ENCODE data around the gene MARCHF3.

Gene MARCHF3

DNA sequence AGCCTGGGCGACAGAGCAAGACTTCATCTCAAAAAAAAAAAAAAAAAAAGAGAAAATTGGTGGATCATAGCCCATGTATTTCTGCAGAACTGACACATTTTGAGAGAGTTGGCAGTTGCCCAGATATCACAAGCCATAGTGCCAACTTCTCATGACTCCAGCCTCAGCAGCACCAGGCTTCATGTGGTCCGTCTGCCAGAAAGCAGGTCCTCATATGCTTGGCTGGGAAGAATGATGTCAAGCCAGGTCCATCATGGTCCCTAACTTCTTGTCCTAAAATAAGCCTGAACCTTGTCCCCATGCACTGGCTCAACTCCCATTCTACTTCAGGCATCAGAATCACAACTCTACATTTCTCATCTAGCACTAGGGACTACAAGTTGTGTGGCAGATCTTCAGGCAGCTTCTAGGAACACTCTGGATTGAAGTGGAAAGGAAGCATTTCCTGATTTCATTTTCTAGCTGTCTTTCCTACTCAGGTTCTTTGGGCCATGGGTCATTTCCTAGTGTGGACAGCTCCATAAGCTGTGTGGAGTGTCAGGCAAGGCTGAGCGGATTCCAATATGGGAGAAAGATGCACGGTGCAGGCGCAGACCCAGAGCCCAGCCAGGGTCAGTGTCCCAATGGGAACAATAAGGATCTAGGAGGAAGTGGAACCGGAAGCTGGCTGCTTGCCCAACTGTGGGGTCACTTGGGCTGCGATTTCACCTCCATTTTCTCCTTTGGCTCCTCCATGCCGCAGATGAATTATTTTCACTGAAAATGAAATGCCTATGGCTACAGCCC, 163.3 kb downstream of the MARCHF3 start:
- TF ChIP-seq, protein P1, sequence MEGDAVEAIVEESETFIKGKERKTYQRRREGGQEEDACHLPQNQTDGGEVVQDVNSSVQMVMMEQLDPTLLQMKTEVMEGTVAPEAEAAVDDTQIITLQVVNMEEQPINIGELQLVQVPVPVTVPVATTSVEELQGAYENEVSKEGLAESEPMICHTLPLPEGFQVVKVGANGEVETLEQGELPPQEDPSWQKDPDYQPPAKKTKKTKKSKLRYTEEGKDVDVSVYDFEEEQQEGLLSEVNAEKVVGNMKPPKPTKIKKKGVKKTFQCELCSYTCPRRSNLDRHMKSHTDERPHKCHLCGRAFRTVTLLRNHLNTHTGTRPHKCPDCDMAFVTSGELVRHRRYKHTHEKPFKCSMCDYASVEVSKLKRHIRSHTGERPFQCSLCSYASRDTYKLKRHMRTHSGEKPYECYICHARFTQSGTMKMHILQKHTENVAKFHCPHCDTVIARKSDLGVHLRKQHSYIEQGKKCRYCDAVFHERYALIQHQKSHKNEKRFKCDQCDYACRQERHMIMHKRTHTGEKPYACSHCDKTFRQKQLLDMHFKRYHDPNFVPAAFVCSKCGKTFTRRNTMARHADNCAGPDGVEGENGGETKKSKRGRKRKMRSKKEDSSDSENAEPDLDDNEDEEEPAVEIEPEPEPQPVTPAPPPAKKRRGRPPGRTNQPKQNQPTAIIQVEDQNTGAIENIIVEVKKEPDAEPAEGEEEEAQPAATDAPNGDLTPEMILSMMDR (IDR thresholded peaks at IDR 0.05; ENCODE audit: low read depth, low read length, missing control alignments): no peak
- DNase-seq (ENCODE audit: extremely low read depth, low read depth): no peak
- H3K4me3 ChIP-seq (replicated peaks; ENCODE audit: low read depth, low read length): no peak overlapping the region

DNA sequence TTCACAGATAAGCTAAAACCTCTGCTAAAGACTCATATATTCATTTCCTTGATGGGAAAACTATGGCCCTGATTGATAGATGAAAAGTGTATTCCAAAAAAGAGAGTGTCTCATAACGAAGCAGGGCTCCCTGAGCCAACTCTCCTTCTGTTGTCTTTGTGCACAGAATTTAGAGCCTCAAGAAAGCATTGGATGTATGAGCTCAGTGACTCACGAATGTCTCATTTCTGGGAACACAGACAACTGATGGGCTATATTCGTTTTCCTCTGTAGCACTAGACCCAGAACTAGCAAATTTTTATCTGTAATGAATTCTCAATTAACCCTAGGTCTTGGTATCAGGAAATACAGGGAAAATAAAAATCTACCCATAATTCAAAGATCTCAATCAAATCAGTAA, 165.1 kb downstream of the MARCHF3 start:
- TF ChIP-seq, protein P1 (IDR thresholded peaks at IDR 0.05; ENCODE audit: low read depth, low read length, missing control alignments): no peak
- H3K4me3 ChIP-seq (replicated peaks; ENCODE audit: low read depth, low read length): no peak overlapping the region
- no peak for DNase-seq (ENCODE audit: extremely low read depth, low read depth)

DNA sequence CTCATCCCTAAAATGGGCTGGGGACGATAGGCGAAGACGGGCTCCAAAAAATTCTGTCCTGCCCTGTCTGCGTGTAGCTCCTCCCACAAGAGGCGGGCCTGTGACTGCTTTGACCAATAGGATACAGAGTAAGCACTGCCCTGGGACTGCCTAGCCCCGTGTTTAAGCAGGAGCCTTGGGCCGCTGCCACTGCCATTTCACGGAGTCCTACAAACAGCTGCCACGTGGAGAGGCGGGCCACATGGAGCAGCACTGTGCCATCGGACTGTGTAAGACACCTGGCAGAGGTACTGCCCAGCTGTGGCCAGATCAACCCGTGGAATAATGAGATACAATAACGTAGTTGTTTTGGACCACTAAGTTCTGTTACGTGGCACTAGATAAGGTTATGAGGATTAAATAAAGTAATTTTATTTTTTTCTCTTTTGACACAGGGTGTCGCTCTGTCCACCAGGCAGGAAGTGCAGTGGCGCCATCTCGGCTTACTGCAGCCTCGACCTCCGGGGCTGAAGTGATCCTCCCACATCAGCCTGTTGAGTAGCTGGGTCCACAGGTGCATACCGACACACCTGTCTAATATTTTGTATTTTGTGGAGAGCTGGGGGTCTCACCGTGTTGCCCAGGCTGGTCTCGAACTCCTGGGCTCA, 166.2 kb downstream of the MARCHF3 start:
- TF ChIP-seq, protein P1 (IDR thresholded peaks at IDR 0.05; ENCODE audit: low read depth, low read length, missing control alignments): no peak
- DNase-seq (ENCODE audit: extremely low read depth, low read depth): no peak
- H3K4me3 ChIP-seq (replicated peaks; ENCODE audit: low read depth, low read length): no peak overlapping the region

DNA sequence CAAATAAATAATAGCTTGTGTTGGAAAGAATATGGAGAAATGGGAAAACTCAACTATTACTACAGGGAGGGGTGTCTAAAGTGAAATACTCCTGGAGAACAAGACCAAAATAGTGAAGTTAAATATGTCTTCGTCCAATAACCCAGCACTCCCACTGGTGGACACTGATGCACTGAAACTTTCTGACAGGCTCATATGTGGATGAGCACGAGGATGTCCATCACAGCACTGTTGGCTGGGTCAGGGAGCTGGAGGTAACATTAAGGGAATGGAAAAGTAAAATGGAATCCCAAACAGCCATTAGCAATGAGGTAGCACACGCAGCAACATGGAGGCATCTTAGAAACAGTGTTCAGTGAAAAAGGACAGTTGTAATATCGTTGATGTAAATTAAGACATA, 167.0 kb downstream of the MARCHF3 start:
- no peak for DNase-seq (ENCODE audit: extremely low read depth, low read depth)
- TF ChIP-seq, protein P1 (IDR thresholded peaks at IDR 0.05; ENCODE audit: low read depth, low read length, missing control alignments): no peak
- no peak overlapping the region for H3K4me3 ChIP-seq (replicated peaks; ENCODE audit: low read depth, low read length)

DNA sequence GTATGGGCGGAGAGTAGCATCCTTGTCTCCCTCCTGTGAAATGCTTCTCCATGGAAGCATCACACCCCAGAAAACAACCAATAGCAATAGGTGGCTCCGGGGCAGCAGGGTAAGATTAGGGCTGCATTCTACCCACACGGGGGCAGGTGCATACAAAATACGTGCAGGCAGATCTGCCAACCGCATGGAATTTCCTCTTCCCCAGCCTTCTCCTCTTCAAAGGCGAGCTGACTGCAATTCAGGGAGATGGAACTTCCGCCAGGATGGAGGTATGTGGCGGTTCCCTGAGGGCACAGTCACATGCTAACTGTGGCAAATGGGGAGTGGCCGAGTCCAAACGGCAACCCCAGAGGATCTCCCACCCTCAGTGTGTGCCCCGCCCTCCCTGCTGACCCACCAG, 171.9 kb downstream of the MARCHF3 start:
- no peak overlapping the region for H3K4me3 ChIP-seq (replicated peaks; ENCODE audit: low read depth, low read length)
- no peak for DNase-seq (ENCODE audit: extremely low read depth, low read depth)
- TF ChIP-seq, protein P1 (IDR thresholded peaks at IDR 0.05; ENCODE audit: low read depth, low read length, missing control alignments): no peak

DNA sequence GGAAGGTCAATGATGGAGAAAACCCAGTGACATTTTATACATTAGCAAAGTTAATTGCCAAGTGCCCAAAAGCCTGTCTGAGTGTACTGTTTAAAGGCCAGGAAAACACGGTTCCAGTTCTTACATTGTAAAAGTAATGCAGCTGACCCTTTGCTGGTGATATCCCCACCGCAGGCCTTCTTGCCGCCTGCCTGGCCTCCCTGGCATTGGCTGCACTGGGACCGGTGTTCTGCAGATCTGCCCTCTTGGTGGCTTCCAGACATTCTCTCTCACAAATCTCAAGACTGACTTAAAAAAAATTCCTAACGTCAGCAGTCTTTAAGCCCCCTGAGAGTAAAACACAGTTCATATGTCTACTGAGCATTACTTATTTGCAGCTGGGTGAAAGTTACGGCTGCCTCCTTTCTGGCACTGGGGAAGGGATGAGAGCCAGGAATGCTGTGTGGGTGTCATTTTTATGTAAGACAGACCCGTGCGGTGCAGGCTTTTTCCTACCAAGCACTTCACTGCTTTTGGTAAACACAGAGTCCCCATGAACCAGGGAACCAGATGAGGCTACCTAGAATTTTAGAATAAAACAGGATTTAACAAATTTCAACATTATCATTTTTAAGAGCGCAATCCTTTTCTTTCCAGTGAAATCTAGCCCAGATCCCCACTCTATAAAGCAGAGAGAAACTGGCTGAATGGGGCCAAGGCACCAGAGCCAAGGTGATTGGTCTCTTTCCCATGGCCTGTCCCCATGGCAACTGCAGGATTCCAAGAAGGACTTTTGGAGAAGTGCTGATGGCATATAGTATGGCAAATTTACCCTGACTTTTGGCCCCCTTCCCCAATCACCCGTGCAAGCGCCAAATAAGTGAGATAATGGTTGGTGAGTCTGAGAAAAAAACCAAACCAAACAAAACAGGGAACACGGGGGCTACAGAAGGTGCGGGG, 172.6 kb downstream of the MARCHF3 start:
- no peak overlapping the region for H3K4me3 ChIP-seq (replicated peaks; ENCODE audit: low read depth, low read length)
- DNase-seq (ENCODE audit: extremely low read depth, low read depth): no peak
- TF ChIP-seq, protein P1 (IDR thresholded peaks at IDR 0.05; ENCODE audit: low read depth, low read length, missing control alignments): no peak

Measured in HFF-Myc (cell line).